Ascending aorta (tissue), 2 donors: ENCODE data around the gene TMUB1. TPM values are rescaled to one million over a fixed set of nuclear protein-coding genes. Genes with fewer than 3 reads are reported as not detected.

Source experiments
- DNase-seq, 2 donors: peaks; one replicate each; pipeline ENCODE4 v3.0.0-alpha.2; 2019; ENCODE audit warnings: low spot score in 2 of 2
- H3K27ac ChIP-seq, 2 donors: fragments of 200-600 bp; sonication (generic); one replicate each; pipeline ENCODE4 v1.5.1; 2016 to 2017; ENCODE audit warnings: mild to moderate bottlenecking in 1 of 2
- H3K27me3 ChIP-seq: fragments of 200-600 bp; sonication (generic); one replicate; pipeline ENCODE4 v1.5.1; 2017
- H3K36me3 ChIP-seq, 2 donors: fragments of 200-600 bp; sonication (generic); one replicate each; pipeline ENCODE4 v1.5.1; 2016
- H3K4me1 ChIP-seq, 2 donors: fragments of 200-600 bp; sonication (generic); one replicate each; pipeline ENCODE4 v1.5.1; 2016 to 2017; ENCODE audit warnings: mild to moderate bottlenecking in 1 of 2
- H3K4me3 ChIP-seq, 2 donors: fragments of 200-600 bp; sonication (generic); one replicate each; pipeline ENCODE4 v1.5.1; 2016 to 2017; ENCODE audit warnings: mild to moderate bottlenecking in 1 of 2
- H3K9me3 ChIP-seq, 2 donors: fragments of 200-600 bp; sonication (generic); one replicate each; pipeline ENCODE4 v1.5.1; 2016
- CTCF ChIP-seq, 3 experiments: fragments of 200-600 bp in 2 of 3; fragments of 450-650 bp in 1 of 3; sonication (generic) in 2 of 3; IDR thresholded peaks; one replicate each; pipeline ENCODE4 v1.5.1; 2016 to 2019; ENCODE audit warnings: antibody characterized with exemption in 3 of 3, mild to moderate bottlenecking in 1 of 3, moderate library complexity in 1 of 3
- intact Hi-C: fragments of 100-400 bp; cut with DNase I; formaldehyde crosslinking; loops from one replicate; pipeline ENCODE4 v1.15.1; 2023
- total RNA-seq: library from RNA; depleted of rRNA; stranded (reverse); fragments of >200 nt; gene quantifications from one replicate; pipeline ENCODE4 v1.1.0, GENCODE V29; 2016

TMUB1 gene
- total RNA-seq, 1 donor from 2014 or later = 143 TPM

- Histone ChIP-seq H3K27me3 (no peaks in the 10 kb centered on the region), H3K9me3 (no peaks in the 10 kb centered on the region), H3K4me3 (no peak overlapping the region), H3K27ac (no peak overlapping the region), H3K4me1 (peaks cover 7 to 20% of the 10 kb centered on the region in 2 donors), H3K36me3 (no peaks in the 10 kb centered on the region)
- no peak for TF ChIP-seq CTCF (IDR thresholded peaks at IDR 0.05)
- no peak for DNase-seq
- intact Hi-C loops = no loop called here
These were observed 29.5 kb downstream of the TMUB1 start for GRCh38 chr7:151053751-151054150.

GRCh38 chr7:151053096-151053495, 30.2 kb downstream of the TMUB1 start:
- H3K27ac ChIP-seq = no peak overlapping the region
- no peaks in the 10 kb centered on the region for H3K27me3 ChIP-seq
- H3K4me3 ChIP-seq = no peak overlapping the region
- DNase-seq = no peak
- intact Hi-C loops = no loop called here
- no peaks in the 10 kb centered on the region for H3K36me3 ChIP-seq
- H3K9me3 ChIP-seq = no peaks in the 10 kb centered on the region
- no peak for TF ChIP-seq CTCF (IDR thresholded peaks at IDR 0.05)
- peaks cover 7 to 15% of the 10 kb centered on the region in 2 donors for H3K4me1 ChIP-seq

- Histone ChIP-seq H3K27me3 (no peaks in the 10 kb centered on the region), H3K4me3 (no peak overlapping the region), H3K36me3 (no peaks in the 10 kb centered on the region), H3K4me1 (peaks cover 0 to 7% of the 10 kb centered on the region in 2 donors), H3K27ac (no peak overlapping the region), H3K9me3 (no peaks in the 10 kb centered on the region)
- no peak for TF ChIP-seq CTCF (IDR thresholded peaks at IDR 0.05)
- DNase-seq = no peak
- intact Hi-C loops = no loop called here
These were observed 32.2 kb downstream of the TMUB1 start for GRCh38 chr7:151051108-151051507.

- intact Hi-C loops = no loop called here
These were observed 34.3 kb downstream of the TMUB1 start for GRCh38 chr7:151048911-151049463.

GRCh38 chr7:151047976-151048815, 35.1 kb downstream of the TMUB1 start, which contains the start of gene ASIC3:
Gene ASIC3, plus strand, starts transcription at chr7:151048531. Its CDS starts 355 bp downstream, at chr7:151048886.
- no peak for DNase-seq
- H3K27ac ChIP-seq = no peak within 1 kb of the TSS
- no peak for TF ChIP-seq CTCF (IDR thresholded peaks at IDR 0.05)
- peaks cover 0 to 7% of the 10 kb centered on the region in 2 donors for H3K4me1 ChIP-seq
- no peak within 1 kb of the TSS for H3K4me3 ChIP-seq
- H3K27me3 ChIP-seq = no peaks in the 10 kb centered on the region
- peaks cover 0 to 10% of the 10 kb centered on the region in 2 donors for H3K36me3 ChIP-seq
- H3K9me3 ChIP-seq = no peaks in the 10 kb centered on the region
- intact Hi-C loops = no loop called here

More at GRCh38 chr7:151048911-151049463, 34.3 kb downstream of the TMUB1 start:
- no peak for TF ChIP-seq CTCF (IDR thresholded peaks at IDR 0.05)
- no peak for DNase-seq
- H3K4me1 ChIP-seq = peaks cover 0 to 7% of the 10 kb centered on the region in 2 donors
- no peaks in the 10 kb centered on the region for H3K9me3 ChIP-seq
- H3K4me3 ChIP-seq = no peak overlapping the region
- no peak overlapping the region for H3K27ac ChIP-seq
- no peaks in the 10 kb centered on the region for H3K27me3 ChIP-seq
- H3K36me3 ChIP-seq = peaks cover 0 to 7% of the 10 kb centered on the region in 2 donors
